AG08395 (cell line): ENCODE results near the gene CCDC167.
A peak's percentile ranks its signal among the peaks of the same experiment; 100 is the strongest.

Experiments
- DNase-seq: peaks from one replicate; pipeline ENCODE4 v3.0.0; 2012; ENCODE audit warnings: mixed read lengths, low spot score

CCDC167 gene

GRCh38 chr6:37530297-37530696 lies 30.6 kb upstream of the CCDC167 start:
- DNase-seq, result no peak

GRCh38 chr6:37528541-37528940 lies 28.8 kb upstream of the CCDC167 start:
- no peak for DNase-seq

- peak; percentile 63 for DNase-seq
These were observed 26.0 kb upstream of the CCDC167 start for GRCh38 chr6:37525460-37526357.

GRCh38 chr6:37524970-37525318 lies 25.3 kb upstream of the CCDC167 start:
- no peak for DNase-seq

DNA sequence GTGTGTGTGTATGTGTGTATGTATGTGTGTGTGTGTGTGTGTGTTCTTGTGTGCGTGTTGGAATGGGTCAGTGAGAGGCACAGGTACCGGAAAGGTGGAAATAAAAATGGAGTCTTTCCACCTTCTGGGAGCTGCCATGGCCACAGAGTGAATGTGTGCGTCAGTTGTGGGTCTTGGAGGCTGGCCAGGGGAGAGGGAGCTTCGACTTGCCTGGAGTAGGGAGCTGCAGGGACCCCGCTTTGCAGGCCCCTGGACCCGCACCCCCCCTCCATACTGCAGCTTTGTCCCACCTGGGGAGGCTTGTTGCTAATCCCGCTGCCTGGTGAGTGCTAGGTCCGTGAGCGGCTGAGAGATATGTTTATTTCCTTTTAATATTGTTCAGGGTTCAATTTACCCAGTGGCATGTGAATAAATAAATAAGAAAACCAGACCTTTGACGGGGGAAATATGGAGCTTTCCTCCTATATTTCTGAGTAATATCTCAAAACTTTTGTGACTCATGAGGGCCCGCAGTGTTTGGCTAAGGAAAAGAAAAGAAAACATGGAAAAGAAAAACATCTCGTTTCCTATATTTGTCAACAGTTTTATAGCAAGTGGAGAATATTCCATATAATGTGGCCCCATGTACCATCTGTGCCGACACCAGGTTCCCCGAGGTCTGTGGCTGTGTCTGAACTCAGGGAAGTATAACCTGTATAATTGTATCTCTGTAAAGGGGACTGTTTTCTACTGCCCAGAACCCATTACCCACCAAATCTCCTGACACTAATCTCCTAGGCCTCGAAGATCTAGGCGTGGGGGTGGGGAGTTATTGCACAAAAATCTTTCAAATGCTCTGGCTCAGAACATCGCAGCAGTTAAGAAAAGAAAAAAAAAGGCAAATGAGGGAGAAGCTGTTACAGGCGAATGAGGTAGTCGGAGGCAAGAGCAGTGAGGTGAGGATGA lies 24.6 kb upstream of the CCDC167 start:
- DNase-seq, result no peak

- DNase-seq, result no peak
These were observed 23.7 kb upstream of the CCDC167 start for GRCh38 chr6:37523412-37523811.

DNA sequence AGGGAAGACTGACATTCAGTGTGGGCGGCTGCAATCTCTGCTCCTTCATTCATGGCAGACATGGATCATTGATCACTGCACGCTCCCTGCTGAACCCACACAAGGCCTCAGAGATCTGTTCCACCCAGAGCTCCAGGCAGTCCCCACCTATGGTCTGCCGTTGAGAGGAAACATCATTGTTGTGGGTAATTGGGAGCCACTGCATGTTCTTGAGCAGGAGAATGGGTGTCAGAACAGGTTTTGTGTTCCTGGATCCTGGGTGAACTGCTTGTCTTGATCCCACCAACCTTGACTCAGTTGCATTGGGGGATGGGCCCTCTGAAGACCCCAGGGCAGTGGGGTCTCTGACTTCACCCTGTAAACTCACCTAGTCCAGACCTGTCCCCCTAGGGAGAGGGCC lies 23.1 kb upstream of the CCDC167 start:
- DNase-seq, result no peak

DNA sequence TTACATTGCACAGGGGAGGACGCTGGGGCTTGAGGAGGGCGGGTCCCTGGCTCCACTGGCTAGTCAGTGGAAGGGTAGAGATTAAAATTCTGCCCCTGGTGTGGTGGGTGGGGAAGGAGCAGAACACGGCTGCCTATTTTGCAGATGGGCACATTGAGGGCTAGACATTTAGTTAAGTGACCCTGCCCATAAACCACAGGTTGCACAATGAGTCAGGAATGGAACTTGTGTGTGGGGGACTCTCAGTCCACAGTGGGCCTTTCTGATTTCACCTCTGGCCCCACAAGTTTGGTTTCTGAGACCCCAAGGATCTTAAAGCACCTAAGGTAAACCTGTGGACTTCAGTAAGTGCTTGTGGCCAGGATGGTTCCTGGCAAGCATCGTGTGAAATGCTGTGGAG lies 22.0 kb upstream of the CCDC167 start:
- DNase-seq, result no peak

- no peak for DNase-seq
These were observed 21.2 kb upstream of the CCDC167 start for GRCh38 chr6:37520926-37521325.

DNA sequence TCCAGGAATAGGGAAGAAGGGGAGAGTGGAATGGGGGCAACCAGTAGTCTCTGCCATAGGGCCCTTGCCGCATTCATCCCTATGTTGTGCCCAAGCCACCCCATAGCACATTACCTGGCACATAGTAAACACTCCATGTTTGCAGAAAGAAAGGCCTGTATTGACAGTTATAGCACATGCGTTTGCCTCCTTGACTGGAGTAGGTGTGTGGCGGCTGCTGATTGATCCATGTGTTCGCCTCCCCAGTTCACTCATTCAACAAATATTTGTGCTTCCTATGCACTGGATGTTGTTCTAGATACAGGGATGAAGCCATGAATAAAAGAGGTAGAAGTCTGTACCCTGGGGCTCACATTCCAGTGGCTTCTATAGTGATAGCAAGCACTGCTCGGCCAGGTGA lies 19.8 kb upstream of the CCDC167 start:
- DNase-seq, result no peak

GRCh38 chr6:37518116-37518515 lies 18.4 kb upstream of the CCDC167 start:
- no peak for DNase-seq

GRCh38 chr6:37517411-37517812 lies 17.7 kb upstream of the CCDC167 start:
- DNase-seq, result peak; percentile 47

- DNase-seq, result no peak
These were observed 17.3 kb upstream of the CCDC167 start for GRCh38 chr6:37516920-37517405.

DNA sequence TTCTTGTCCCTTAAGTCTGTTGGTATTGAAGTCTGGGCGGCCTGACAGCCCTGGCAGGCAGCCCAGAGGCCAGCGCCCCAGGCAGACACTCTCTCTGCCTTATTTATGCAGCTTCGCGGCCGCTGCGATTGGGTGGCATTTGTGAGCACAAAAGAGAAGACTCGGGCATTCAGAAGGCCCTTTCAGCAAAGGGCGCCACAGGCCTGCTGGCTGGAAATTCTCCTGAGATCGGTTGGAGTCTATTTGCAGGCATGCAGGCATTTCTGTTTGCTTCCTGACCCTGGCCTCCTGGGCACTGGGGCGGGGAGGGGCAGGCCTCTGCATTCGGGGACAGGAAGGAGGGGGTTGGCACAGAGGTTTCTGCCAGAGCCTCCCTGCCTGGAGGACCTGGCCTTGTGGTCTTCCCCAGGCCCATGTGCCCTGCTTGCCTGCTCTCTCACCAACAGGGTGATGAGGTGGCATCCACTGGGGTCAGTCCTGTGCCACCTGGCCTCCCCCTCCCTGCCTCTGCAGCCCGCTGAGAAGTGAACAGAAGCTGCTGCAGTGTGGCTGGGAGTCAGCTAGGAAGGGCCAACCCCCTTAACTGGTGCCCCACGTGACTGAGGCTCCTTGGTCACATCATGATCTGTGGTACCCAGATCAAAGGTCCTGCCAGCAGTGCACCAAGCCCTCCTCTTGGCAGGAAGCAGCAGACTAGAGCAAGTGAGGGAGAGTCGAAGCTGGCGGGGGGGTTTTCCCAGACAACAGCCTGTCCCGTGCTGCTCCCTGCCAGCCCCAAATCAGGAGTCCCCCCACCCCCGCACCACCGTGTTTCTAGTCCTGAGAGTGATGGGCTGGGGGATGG lies 16.6 kb upstream of the CCDC167 start:
- no peak for DNase-seq

DNA sequence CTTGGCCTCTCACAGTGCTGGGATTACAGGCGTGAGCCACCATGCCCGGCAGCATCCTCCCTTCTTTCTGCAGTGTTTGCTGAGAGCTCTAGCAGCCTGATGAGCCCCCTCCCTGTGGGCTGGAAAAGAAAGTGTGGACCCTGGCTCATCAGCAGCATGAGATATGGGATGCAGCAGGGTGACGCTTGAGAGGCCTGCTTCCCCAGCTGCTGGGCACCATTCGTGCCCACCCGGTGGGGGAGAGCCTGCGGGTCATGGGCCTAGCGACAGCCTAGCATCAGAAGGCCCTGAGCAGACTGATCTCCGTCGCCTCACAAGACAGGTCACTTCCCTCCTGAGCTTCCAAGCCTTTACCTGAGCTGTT lies 16.0 kb upstream of the CCDC167 start:
- no peak for DNase-seq

DNA sequence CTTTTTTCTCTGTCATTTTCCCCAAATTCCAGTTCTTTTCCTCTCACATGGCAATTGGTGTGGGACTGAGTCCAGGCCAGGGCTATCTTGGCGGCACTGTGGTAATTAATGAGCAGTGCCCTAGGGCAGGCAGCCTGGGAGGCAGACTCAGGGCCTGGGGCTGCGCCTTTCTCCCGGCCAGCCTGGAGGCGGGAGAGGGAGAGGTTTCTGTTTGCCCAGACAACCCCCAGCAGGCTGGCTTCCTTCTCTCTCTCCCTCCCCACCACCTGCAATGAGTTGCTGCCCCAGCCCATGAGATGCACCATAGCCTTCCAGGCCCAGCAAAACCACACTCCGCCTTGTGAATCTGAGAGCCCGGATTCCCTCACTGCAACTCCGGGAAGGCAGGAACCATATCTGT lies 15.1 kb upstream of the CCDC167 start:
- no peak for DNase-seq

DNA sequence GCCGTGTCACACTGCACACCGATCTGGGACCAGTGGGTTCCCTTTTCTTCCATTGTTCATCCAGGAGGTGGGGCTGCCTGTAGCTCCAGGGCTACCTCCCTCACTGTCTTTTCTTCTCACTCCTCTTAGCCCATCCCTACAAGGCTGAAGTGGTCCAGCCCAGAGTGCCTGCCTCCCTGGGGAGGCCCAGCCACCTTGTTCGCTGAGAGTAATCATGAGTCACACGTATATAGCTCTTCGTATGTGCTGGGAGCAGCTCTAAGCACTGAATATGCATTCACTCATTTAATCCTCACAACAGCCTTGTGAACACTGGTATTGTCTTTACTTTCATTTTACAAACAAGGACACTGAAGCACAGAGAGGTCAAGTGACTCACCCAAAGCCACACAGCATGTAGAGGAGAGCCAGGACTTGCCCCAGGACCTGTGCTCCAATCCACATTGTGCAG lies 14.7 kb upstream of the CCDC167 start:
- DNase-seq, result no peak

DNA sequence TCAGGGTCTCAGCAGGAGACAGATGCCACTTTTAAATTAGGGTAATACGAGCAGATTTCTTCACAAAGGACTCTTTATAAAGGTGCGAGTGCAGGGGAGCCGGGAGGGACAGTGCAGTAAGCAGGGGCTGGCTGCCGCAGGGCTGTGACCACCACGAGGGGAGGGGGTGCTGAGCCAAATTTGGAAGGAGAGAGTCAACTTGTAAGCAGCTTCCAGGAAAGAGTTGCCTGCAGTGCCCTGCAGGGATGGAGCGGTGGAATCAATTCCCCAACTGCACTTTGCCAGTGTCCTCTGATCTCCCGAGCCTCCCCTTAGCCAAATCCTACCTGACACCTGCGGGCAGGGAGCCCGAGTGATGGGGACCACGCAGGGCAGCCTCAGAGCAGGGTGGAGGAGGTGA lies 13.9 kb upstream of the CCDC167 start:
- DNase-seq, result no peak

- no peak for DNase-seq
These were observed 13.5 kb upstream of the CCDC167 start for GRCh38 chr6:37513155-37513554.

DNA sequence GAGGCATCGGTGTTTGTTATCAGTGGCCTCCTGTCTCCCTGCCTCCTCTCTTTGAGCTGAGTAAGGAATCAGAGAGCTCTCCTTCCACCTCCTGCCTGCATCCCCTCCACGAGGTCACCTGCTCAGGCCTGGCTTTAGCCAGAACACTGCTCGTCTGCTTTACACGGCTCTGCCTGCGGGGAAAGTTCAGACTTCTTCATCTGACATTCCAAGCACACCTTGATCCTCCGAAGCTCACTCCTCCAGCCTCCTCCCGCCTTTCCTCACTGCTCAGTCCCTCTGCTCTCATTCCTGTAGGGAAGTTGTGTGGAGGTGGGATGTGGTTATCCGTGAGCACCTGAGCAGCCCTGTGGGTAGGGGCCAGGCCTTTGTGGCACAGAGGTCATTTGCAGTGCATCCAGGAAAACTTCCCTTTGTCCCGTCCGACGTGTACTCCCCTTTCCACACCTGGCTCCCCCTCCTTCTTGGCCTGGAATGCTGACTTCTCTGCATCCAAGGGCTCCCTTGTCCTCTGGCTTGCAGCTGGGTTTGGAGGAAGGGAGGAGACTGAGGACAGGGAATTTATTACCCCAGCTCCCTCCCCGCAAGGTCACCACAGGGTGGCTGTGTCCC lies 12.8 kb upstream of the CCDC167 start:
- DNase-seq, result no peak

DNA sequence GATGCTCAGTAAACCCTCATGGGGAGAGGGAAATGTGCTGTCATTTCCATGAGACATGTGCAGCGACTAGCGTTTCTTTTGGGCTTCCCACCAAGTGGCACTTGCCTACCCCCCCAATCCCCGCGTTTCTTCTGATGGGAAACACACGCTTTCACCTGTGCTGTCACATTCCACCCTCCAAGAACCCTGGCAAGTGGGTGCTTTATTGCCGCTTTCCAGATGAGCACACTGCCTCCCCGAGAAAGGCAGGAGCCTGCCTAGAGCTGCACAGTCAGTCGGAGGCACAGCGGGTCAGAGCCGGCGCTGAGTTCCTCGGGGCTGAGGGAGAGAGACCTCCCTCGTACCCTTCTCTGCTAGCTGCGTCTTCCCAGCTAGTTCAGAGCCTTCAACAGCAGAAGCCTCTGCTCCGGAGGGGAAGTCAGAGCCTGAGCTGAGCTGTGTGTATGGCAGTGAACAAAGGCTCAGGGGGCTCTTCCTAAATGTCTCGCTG lies 12.3 kb upstream of the CCDC167 start:
- DNase-seq, result no peak
